Thyroid gland (tissue), 4 donors: ENCODE data around the gene TMCO1. TPM values are rescaled to one million over a fixed set of nuclear protein-coding genes. Genes with fewer than 3 reads are reported as not detected.
"Not testable (repeated sequence)": the region's sequence is repeated elsewhere in the genome, so short reads cannot be mapped to it uniquely, and the experiment has no call there.

ENCODE experiments used
- DNase-seq, 2 donors: peaks; one replicate each; pipeline ENCODE4 v3.0.0-alpha.2; 2019
- H3K27ac ChIP-seq, 3 donors: fragments of 200-600 bp; sonication (generic); 1 replicate in 2 of 3; 2 replicates in 1 of 3; pipeline ENCODE4 v1.5.1; 2016 to 2019; ENCODE audit warnings: mild to moderate bottlenecking in 1 of 3, moderate library complexity in 1 of 3
- H3K27me3 ChIP-seq: fragments of 200-600 bp; sonication (generic); one replicate; pipeline ENCODE4 v1.5.1; 2019
- H3K36me3 ChIP-seq, 2 donors: fragments of 200-600 bp; sonication (generic); one replicate each; pipeline ENCODE4 v1.5.1; 2016 to 2019
- H3K4me1 ChIP-seq, 2 donors: fragments of 200-600 bp; sonication (generic); one replicate each; pipeline ENCODE4 v1.5.1; 2017 to 2019
- H3K4me3 ChIP-seq, 3 donors: fragments of 200-600 bp; sonication (generic); replicated peaks in 1 of 3; 1 replicate in 2 of 3; 2 replicates in 1 of 3; pipeline ENCODE4 v1.5.1; 2016; ENCODE audit warnings: mild to moderate bottlenecking in 1 of 3
- H3K9me3 ChIP-seq: fragments of 200-600 bp; sonication (generic); one replicate; pipeline ENCODE4 v1.5.1; 2017
- POLR2A ChIP-seq, 2 donors: fragments of 450-650 bp; IDR thresholded peaks; one replicate each; pipeline ENCODE4 v1.6.1; 2017; ENCODE audit warnings: antibody characterized with exemption in 2 of 2, mild to moderate bottlenecking in 2 of 2, moderate library complexity in 1 of 2
- WGBS, 2 donors: methylation state at CpG; one replicate each; pipeline ENCODE4 v1.1.5; 2017; 5-methylcytosine and 5-hydroxymethylcytosine counted together
- intact Hi-C: fragments of 100-400 bp; cut with DNase I; formaldehyde crosslinking; loops from one replicate; pipeline ENCODE4 v1.15.1; 2023
- total RNA-seq, 4 donors: library from RNA; depleted of rRNA; stranded (reverse); fragments of >200 nt; gene quantifications; one replicate each; pipeline ENCODE4 v1.2.3, GENCODE V29; 2016
- TF ChIP-seq, protein P1 (sequence below), 6 experiments: fragments of 200-600 bp in 3 of 6; fragments of 450-650 bp in 3 of 6; sonication (generic) in 3 of 6; IDR thresholded peaks; one replicate each; pipeline ENCODE4 v1.5.1; 2016 to 2019; ENCODE audit warnings: antibody characterized with exemption in 6 of 6, mild to moderate bottlenecking in 2 of 6, inconsistent platforms in 1 of 6, moderate library complexity in 1 of 6

The TMCO1 gene
- total RNA-seq, 4 donors from 2014 or later = 94.5 to 114 (median 103) TPM

DNA sequence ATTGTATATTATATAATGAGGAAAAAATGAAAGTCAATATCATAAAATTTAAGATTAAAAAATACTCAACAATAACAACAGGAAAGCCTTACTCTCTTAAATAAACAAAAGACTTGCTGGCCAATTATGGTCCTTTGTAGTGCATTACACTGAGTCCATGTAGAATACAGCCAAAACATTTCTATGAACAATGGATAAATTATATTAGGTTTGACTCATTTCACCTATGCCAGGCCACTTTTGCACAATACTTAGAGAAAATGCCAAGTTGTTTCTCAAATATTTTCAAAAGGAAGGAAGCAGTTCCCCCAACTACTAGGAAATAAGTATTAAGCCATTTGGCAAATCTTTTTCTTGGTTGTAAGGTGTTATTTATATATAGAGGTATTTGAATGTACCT is 38.9 kb upstream of the TMCO1 start:
- DNase-seq = no peak

DNA sequence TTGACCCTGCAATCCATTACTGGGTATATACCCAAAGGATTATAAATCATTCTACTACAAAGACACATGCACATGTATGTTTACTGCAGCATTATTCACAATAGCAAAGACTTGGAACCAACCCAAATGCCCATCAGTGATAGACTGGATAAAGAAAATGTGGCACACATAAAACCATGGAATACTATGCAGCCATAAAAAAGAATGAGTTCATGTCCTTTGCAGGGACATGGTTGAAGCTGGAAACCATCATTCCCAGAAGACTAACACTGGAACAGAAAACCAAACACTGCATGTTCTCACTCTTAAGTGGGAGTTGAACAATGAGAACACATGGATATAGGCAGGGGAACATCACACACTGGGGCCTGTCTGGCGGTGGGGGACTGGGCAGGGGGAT is 35.8 kb upstream of the TMCO1 start:
- H3K27ac ChIP-seq, H3K4me1 ChIP-seq, intact Hi-C loops, H3K4me3 ChIP-seq, H3K36me3 ChIP-seq, H3K27me3 ChIP-seq, H3K9me3 ChIP-seq, DNase-seq: not testable (repeated sequence)
- WGBS, 2 donors = 83 to 88% methylated on average over 1 of the region's 1 CpG

More for the DNA sequence above, 38.9 kb upstream of the TMCO1 start:
- intact Hi-C loops = no loop called here
- Histone ChIP-seq H3K9me3 (no peaks in the 10 kb centered on the region), H3K27ac (no peak overlapping the region), H3K4me3 (no peak overlapping the region), H3K27me3 (no peaks in the 10 kb centered on the region), H3K4me1 (no peaks in the 10 kb centered on the region), H3K36me3 (no peaks in the 10 kb centered on the region)
- TF ChIP-seq, protein P1, sequence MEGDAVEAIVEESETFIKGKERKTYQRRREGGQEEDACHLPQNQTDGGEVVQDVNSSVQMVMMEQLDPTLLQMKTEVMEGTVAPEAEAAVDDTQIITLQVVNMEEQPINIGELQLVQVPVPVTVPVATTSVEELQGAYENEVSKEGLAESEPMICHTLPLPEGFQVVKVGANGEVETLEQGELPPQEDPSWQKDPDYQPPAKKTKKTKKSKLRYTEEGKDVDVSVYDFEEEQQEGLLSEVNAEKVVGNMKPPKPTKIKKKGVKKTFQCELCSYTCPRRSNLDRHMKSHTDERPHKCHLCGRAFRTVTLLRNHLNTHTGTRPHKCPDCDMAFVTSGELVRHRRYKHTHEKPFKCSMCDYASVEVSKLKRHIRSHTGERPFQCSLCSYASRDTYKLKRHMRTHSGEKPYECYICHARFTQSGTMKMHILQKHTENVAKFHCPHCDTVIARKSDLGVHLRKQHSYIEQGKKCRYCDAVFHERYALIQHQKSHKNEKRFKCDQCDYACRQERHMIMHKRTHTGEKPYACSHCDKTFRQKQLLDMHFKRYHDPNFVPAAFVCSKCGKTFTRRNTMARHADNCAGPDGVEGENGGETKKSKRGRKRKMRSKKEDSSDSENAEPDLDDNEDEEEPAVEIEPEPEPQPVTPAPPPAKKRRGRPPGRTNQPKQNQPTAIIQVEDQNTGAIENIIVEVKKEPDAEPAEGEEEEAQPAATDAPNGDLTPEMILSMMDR (IDR thresholded peaks at IDR 0.05) = no peak
- no peak for TF ChIP-seq POLR2A (IDR thresholded peaks at IDR 0.05)

DNA sequence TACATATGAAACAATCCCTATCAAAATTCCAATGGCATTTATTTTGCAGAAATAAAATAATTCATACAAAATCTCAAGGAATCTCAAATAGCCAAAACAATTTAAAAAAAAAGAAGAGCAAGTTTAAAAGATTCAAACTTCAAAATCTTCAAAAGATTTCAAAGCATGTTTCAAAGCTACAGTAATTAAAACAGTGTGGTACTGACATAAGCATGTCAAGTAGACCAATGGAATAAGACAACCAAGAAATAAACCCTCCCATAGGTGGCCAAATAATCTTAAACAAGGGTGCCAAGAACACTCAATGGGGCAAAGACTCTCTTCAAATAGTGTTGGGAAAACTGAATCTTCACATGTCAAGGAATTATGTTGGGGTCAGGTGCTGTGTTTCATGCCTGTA is 30.7 kb upstream of the TMCO1 start:
- no peak for DNase-seq
- Histone ChIP-seq H3K4me1 (no peaks in the 10 kb centered on the region), H3K27ac (no peak overlapping the region), H3K36me3 (no peaks in the 10 kb centered on the region), H3K27me3 (no peaks in the 10 kb centered on the region), H3K9me3 (no peaks in the 10 kb centered on the region), H3K4me3 (no peak overlapping the region)
- TF ChIP-seq, protein P1 (IDR thresholded peaks at IDR 0.05) = no peak
- no peak for TF ChIP-seq POLR2A (IDR thresholded peaks at IDR 0.05)
- intact Hi-C loops = no loop called here

DNA sequence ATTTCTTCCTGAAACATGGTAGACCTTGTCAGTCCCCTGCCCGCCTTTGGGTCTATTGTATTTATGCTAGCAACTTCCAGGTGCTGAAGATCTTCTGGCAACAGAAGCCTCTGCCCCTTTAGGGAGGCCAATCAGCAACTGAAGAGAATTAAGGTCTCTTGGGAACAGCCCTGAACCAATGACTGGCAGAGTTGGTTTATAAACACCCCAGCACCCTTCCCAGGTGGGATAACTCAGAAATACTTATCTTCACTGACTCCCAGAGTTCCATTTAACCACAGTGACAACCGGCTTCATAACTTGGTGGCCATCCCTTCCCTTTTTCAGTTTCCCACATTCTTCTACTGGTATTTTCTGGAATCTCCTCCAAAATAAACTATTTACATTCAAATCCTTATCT is 27.2 kb upstream of the TMCO1 start:
- H3K4me1 ChIP-seq = no peaks in the 10 kb centered on the region
- intact Hi-C loops = no loop called here
- no peaks in the 10 kb centered on the region for H3K36me3 ChIP-seq
- H3K27ac ChIP-seq = no peak overlapping the region
- no peak overlapping the region for H3K4me3 ChIP-seq
- 75 to 86% methylated on average over 2 of the region's 2 CpGs for WGBS, 2 donors
- H3K9me3 ChIP-seq = no peaks in the 10 kb centered on the region
- TF ChIP-seq, protein P1 (IDR thresholded peaks at IDR 0.05) = no peak
- TF ChIP-seq POLR2A (IDR thresholded peaks at IDR 0.05) = no peak
- no peak for DNase-seq
- no peaks in the 10 kb centered on the region for H3K27me3 ChIP-seq

DNA sequence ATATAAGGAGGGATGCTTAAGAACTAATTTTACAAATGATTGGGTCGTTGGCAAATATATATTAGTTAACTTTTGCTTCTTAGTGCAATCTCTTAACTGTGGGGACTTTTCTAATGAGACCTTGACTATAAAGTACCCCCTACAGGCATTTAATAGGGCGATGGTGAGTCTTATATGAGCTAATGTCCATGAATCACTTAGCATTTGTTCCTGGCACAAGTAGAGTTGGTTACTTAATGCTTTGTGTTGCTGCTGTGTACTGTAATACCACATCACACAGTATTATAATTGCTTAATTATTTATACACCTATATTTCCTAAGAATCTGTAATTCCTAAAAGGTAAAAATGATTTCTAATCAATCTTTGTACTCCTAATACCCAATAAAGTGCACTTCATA is 25.3 kb upstream of the TMCO1 start:
- Histone ChIP-seq H3K27me3 (no peaks in the 10 kb centered on the region), H3K36me3 (no peaks in the 10 kb centered on the region), H3K4me3 (no peak overlapping the region), H3K4me1 (no peaks in the 10 kb centered on the region), H3K9me3 (no peaks in the 10 kb centered on the region), H3K27ac (no peak overlapping the region)
- intact Hi-C loops = no loop called here
- no peak for DNase-seq
- TF ChIP-seq POLR2A (IDR thresholded peaks at IDR 0.05) = no peak
- TF ChIP-seq, protein P1 (IDR thresholded peaks at IDR 0.05) = no peak
- 63 to 66% methylated on average over 2 of the region's 2 CpGs for WGBS, 2 donors

DNA sequence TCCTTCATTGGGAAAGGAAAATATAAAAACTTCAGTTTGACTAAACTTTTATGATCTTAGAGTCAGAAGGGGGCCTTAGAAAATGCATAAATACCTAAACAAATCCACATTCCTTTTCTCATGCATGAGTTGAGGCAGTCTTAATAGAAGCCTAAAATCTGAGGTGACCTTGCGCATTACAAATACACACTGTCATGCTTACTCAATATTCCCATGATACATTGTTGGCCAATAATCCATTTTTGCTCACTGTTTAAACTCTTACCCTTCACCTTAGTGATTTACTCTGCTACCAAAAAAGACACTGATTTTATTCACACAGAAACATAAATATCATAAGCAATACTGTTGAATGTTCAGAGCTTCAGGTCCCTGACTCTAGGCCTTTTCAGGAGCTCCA is 19.1 kb upstream of the TMCO1 start:
- WGBS, 2 donors = 98 to 100% methylated on average over 1 of the region's 1 CpG
- H3K27ac ChIP-seq = no peak overlapping the region
- H3K4me3 ChIP-seq = no peak overlapping the region
- no peaks in the 10 kb centered on the region for H3K36me3 ChIP-seq
- DNase-seq = no peak
- H3K4me1 ChIP-seq = no peaks in the 10 kb centered on the region
- intact Hi-C loops = no loop called here
- no peak for TF ChIP-seq POLR2A (IDR thresholded peaks at IDR 0.05)
- TF ChIP-seq, protein P1 (IDR thresholded peaks at IDR 0.05) = no peak
- H3K27me3 ChIP-seq = no peaks in the 10 kb centered on the region
- H3K9me3 ChIP-seq = no peaks in the 10 kb centered on the region

DNA sequence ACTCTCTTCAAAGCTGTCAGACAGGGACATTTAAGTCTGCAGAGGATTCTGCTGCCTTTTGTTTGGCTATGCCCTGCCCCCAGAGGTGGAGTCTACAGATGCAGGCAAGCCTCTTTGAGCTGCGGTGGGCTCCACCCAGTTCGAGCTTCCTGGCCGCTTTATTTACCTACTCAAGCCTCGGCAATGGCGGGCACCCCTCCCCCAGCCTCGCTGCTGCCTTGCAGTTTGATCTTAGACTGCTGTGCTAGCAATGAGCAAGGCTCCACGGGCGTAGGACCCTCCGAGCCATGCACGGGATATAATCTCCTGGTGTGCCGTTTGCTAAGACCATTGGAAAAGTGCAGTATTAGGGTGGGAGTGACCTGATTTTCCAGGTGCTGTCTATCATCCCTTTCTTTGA is 14.9 kb upstream of the TMCO1 start:
- H3K4me1 ChIP-seq, H3K36me3 ChIP-seq, H3K4me3 ChIP-seq, intact Hi-C loops, H3K27me3 ChIP-seq, H3K27ac ChIP-seq, DNase-seq, H3K9me3 ChIP-seq: not testable (repeated sequence)
- 92% methylated on average over 11 of the region's 11 CpGs for WGBS, 2 donors

DNA sequence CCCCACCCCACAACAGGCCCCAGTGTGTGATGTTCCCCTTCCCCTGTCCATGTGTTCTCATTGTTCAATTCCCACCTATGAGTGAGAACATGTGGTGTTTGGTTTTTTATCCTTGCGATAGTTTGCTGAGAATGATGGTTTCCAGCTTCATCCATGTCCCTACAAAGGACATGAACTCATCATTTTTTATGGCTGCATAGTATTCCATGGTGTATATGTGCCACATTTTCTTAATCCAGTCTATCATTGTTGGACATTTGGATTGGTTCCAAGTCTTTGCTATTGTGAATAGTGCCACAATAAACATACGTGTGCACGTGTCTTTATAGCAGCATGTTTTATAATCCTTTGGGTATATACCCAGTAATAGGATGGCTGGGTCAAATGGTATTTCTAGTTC is 9.5 kb upstream of the TMCO1 start:
- H3K9me3 ChIP-seq, DNase-seq, H3K4me3 ChIP-seq, H3K27ac ChIP-seq, H3K27me3 ChIP-seq, H3K4me1 ChIP-seq, H3K36me3 ChIP-seq: not testable (repeated sequence)
- intact Hi-C loops = loop anchor here (10.0 kb wide), 1 partner anchor 63 kb away; no protein-coding TSS in a partner anchor
- WGBS, 2 donors = 85 to 90% methylated on average over 3 of the region's 3 CpGs
